Activated CD4-positive, alpha-beta T cell treated with anti-CD3 and anti-CD28 coated beads, Interleukin-2, amount 10 ng/mL, durations not matched to agents 24 days and 14 days (primary cell): ENCODE results near the gene VENTX. TPM values are rescaled to one million over a fixed set of nuclear protein-coding genes. Genes with fewer than 3 reads are reported as not detected.
A peak's percentile ranks its signal among the peaks of the same experiment; 100 is the strongest.
"Not testable (repeated sequence)": the region's sequence is repeated elsewhere in the genome, so short reads cannot be mapped to it uniquely, and the experiment has no call there.

ENCODE experiments used
- DNase-seq: peaks from one replicate; pipeline ENCODE4 v3.0.0; 2022
- H3K27ac Mint-ChIP-seq: one replicate; pipeline ENCODE4 v1.8.0; 2022; ENCODE audit warnings: mild to moderate bottlenecking, mixed read lengths
- H3K27me3 Mint-ChIP-seq: one replicate; pipeline ENCODE4 v1.8.0; 2022; ENCODE audit warnings: mixed read lengths
- H3K36me3 Mint-ChIP-seq: one replicate; pipeline ENCODE4 v1.8.0; 2022; ENCODE audit warnings: low read depth, mild to moderate bottlenecking, mixed read lengths
- H3K4me1 Mint-ChIP-seq: one replicate; pipeline ENCODE4 v1.8.0; 2021; ENCODE audit warnings: mixed read lengths
- H3K4me3 Mint-ChIP-seq: one replicate; pipeline ENCODE4 v1.8.0; 2022; ENCODE audit warnings: mild to moderate bottlenecking, moderate library complexity, mixed read lengths
- H3K9me3 Mint-ChIP-seq: one replicate; pipeline ENCODE4 v1.8.0; 2021; ENCODE audit warnings: mixed read lengths
- intact Hi-C: fragments of 100-400 bp; cut with micrococcal nuclease; formaldehyde crosslinking; loops from one replicate; pipeline ENCODE4 v1.15.1; 2023
- total RNA-seq: library from RNA; stranded (reverse); gene quantifications from 2 replicates; pipeline ENCODE4 v1.2.3, GENCODE V29; 2022

Gene VENTX
- total RNA-seq, 1 donor from 2014 or later: not detected

DNA sequence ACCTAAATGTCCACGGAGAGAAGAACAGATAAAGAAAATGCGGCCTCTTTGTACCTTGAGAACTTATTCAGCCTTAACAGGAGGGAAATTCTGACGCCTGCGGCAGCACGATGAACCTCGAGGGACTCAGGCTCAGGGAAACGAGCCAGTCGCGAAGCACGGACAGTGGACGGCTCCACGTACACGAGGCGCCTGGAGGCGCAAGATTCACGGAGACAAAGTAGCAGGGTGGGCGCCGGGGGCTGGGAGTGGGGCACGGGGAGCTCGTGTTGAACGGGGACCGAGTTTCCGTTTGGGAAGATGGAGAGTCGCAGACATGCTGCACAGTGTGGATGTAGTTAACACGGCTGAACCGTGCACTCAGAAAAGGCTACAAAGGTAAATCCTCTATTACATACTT lies 20.9 kb upstream of the VENTX start:
- no peak overlapping the region for H3K4me3 Mint-ChIP-seq

DNA sequence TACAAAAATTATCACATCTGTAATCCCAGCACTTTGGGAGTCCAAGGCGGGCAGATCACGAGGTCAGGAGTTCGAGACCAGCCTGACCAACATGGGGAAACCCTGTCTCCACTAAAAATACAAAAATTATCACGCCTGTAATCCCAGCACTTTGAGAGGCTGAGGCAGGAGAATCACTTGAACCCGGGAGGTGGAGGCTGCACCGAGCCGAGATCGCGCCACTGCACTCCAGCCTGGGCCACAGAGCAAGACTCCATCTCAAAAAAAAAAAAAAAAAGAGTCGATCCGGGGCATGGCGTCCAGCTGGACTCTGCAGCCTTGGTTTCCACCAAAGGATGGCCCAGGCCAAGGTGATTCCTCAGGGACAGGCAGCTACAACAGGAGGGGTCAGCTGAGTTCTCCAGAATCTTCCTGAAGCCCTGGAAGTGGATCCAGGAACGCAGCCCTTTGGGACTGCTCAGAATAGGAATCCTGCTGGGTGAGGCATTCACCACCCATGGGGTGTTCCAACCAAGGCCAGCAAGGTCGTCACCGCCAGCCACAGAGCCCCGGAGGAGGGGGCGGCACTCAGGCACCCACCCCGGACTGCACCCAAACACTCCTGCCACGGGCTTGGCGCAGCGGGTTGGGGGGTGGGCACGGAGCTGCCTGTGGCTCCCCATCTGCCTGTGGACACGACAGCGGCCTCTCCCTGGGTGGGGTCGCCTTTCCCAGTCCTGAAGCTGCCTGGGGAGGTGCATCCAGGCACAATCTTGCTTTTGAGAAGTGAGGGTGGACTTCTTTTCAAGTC lies 19.7 kb upstream of the VENTX start:
- Mint-ChIP-seq H3K4me3 (no peak overlapping the region), H3K27me3 (peaks cover 6% of the 10 kb centered on the region), H3K4me1 (no peaks in the 10 kb centered on the region), H3K36me3 (no peaks in the 10 kb centered on the region), H3K9me3 (no peaks in the 10 kb centered on the region), H3K27ac (no peak overlapping the region)
- intact Hi-C loops: no loop called here
- DNase-seq: no peak

More for the DNA sequence above, 20.9 kb upstream of the VENTX start:
- Mint-ChIP-seq H3K27ac (no peak overlapping the region), H3K36me3 (no peaks in the 10 kb centered on the region), H3K4me1 (no peaks in the 10 kb centered on the region), H3K9me3 (no peaks in the 10 kb centered on the region), H3K27me3 (peaks cover 6% of the 10 kb centered on the region)
- no peak for DNase-seq
- intact Hi-C loops: no loop called here

DNA sequence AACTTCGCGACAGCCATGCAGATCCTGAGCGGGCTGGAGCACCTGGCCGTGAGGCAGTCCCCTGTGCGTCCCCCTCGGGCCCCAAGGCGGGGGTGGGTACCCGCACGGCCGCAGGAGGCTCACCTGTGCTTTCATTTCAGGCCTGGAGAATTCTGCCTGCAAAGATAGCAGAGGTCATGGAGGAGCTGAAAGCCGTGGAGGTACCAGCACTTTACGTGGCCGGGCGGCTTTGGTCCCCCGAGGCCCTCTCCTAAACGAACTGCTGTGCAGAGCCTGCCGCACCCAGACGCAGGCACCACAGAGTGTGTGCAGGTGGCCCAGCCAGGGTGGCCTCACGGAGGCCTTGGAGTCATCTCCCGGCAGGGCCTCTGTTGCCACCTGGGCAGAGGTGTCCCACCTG lies 18.8 kb upstream of the VENTX start:
- DNase-seq: no peak
- no peaks in the 10 kb centered on the region for H3K36me3 Mint-ChIP-seq
- intact Hi-C loops: no loop called here
- peaks cover 6% of the 10 kb centered on the region for H3K27me3 Mint-ChIP-seq
- no peaks in the 10 kb centered on the region for H3K9me3 Mint-ChIP-seq
- no peak overlapping the region for H3K4me3 Mint-ChIP-seq
- H3K27ac Mint-ChIP-seq: no peak overlapping the region
- no peaks in the 10 kb centered on the region for H3K4me1 Mint-ChIP-seq

DNA sequence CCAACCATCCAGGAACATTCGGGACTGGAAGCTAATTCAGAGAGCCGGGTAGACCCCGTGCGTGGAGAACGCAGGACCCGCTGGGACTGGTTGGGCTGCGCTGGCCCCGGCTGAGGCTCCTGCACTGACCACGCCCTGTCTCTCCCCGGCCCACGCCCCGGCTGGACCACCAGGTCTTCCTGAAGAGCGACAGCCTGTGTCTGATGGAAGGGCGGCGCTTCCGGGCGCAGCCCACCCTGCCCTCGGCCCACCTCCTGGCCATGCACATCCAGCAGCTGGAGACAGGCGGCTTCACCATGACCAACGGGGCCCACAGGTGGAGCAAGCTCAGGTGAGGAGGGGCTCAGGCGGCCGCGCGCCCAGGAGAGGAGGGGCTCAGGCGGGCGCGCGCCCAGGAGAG lies 17.9 kb upstream of the VENTX start:
- DNase-seq: no peak
- Mint-ChIP-seq H3K4me3 (no peak overlapping the region), H3K9me3 (no peaks in the 10 kb centered on the region), H3K36me3 (no peaks in the 10 kb centered on the region), H3K4me1 (no peaks in the 10 kb centered on the region), H3K27me3 (peaks cover 6% of the 10 kb centered on the region), H3K27ac (no peak overlapping the region)
- intact Hi-C loops: no loop called here

DNA sequence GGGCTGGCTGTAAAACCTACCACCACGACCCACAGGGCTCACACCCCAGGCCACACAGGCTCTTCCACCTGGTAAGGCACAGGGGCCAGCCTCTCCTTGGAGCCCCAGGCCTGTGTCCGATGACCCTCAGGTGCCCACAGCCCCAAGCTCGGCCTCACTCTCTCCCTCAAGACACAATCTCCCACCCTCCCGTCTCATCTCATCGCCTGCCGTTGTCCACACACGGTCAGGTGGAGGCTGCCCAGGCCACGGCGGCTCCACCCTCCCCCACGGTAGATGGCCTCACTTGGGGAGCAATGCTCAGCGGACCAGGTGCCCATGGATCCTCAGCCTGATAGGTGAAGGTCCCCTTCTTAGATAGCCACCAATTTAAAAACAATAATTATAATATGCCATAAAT lies 16.3 kb upstream of the VENTX start:
- intact Hi-C loops: no loop called here
- Mint-ChIP-seq H3K36me3 (no peaks in the 10 kb centered on the region), H3K4me1 (peaks cover 9% of the 10 kb centered on the region), H3K4me3 (no peak overlapping the region), H3K9me3 (no peaks in the 10 kb centered on the region), H3K27ac (no peak overlapping the region), H3K27me3 (peaks cover 6% of the 10 kb centered on the region)
- no peak for DNase-seq

DNA sequence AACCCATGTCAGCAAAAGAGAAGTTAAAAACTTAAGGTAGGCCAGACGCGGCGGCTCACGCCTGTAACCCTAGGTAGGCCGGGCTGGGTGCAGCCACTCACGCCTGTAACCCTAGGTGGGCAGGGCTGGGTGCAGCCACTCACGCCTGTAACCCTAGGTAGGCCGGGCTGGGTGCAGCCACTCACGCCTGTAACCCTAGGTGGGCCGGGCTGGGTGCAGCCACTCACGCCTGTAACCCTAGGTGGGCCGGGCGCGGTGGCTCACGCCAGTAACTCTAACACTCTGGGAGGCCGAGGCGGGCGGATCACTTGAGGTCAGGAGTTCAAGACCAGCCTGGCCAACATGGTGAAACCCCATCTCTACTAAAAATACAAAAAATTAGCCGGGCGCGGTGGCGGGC lies 15.9 kb upstream of the VENTX start:
- H3K9me3 Mint-ChIP-seq, H3K27ac Mint-ChIP-seq, intact Hi-C loops, H3K36me3 Mint-ChIP-seq, H3K27me3 Mint-ChIP-seq, H3K4me3 Mint-ChIP-seq, DNase-seq: not testable (repeated sequence)
- peaks cover 12% of the 10 kb centered on the region for H3K4me1 Mint-ChIP-seq

DNA sequence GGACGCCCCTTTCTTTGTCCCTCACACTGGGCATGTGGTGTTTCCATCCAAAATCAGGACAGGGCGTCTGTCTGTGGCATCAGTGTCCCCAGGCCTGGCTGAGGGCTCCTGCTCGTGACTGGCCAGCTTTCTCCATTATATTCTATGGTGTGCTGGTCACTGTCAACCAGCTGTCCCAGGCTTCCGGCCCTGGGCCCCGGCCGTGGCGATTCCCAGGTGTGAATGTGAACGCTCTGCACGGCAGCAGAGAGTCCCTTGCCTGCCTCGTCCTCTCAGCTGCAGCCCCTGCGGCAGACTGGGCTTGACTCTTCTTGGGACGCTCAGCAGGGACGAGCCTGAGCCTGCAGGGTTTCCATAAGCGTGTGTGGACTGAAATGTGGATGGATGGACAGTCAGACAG lies 13.6 kb upstream of the VENTX start:
- Mint-ChIP-seq H3K4me3 (no peak overlapping the region), H3K36me3 (no peaks in the 10 kb centered on the region), H3K9me3 (no peaks in the 10 kb centered on the region), H3K4me1 (peaks cover 15% of the 10 kb centered on the region), H3K27me3 (peaks cover 23% of the 10 kb centered on the region), H3K27ac (no peak overlapping the region)
- no peak for DNase-seq
- intact Hi-C loops: no loop called here

DNA sequence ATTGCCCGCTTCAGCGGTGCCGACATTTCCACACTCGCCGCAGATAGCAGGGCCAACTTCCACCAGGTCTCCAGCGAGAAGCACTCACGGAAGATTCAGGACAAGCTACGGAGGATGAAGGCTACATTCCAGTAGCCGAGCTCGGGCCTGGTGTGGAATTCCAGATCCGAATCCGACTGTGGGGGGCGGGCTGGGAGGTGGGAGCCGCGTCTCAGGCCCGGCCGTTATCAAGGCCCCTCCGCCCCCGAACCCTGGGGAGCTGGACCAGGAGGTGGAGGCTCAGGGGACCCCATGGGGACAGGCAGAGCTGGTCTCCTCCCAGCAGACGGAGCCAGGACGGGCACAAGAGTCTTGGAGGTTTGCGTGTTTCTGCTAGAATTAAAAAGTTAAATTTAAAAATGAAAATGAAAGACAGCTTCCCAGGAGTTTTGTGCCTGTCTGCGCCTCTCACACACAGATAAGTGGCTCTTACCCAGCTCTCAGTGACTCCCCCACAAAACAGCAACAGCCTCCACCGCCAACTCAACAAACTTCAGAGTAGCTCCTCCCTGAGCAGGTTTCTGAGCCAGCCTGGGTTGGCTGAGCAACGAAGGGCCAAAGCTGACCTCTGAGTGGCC lies 12.8 kb upstream of the VENTX start:
- Mint-ChIP-seq H3K27me3 (peaks cover 29% of the 10 kb centered on the region), H3K27ac (no peak overlapping the region), H3K4me3 (no peak overlapping the region), H3K36me3 (peaks cover 2% of the 10 kb centered on the region), H3K4me1 (peaks cover 18% of the 10 kb centered on the region), H3K9me3 (no peaks in the 10 kb centered on the region)
- DNase-seq: no peak
- intact Hi-C loops: no loop called here

DNA sequence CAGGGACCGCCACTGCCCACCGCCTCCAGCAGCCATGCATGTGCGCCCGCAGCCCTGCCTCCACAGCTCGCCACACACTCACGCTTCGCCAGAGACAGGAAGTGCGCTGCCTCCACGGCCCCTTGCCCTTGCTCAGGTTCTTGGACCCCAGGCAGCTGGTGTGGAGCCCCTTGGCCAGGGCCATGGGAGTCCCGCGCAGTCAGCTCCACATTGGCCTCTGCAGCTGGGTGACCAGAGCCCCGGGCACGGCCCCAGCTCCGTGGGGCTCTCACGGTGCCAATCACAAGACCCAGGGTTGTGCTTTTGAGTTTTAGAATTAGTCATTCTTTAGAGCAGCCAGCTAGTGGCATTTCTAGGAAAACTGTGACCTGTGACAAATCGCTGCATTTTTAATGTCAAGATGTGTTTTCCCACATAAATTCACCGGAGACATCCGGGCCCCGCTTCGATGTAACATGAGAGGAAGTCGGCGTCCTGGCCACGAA lies 11.9 kb upstream of the VENTX start:
- H3K9me3 Mint-ChIP-seq: no peaks in the 10 kb centered on the region
- peaks cover 18% of the 10 kb centered on the region for H3K4me1 Mint-ChIP-seq
- H3K36me3 Mint-ChIP-seq: peaks cover 2% of the 10 kb centered on the region
- H3K27me3 Mint-ChIP-seq: peaks cover 30% of the 10 kb centered on the region
- H3K4me3 Mint-ChIP-seq: peak overlapping the region; percentile 65
- DNase-seq: peak; percentile 64
- intact Hi-C loops: no loop called here
- H3K27ac Mint-ChIP-seq: peak overlapping the region; percentile 65

DNA sequence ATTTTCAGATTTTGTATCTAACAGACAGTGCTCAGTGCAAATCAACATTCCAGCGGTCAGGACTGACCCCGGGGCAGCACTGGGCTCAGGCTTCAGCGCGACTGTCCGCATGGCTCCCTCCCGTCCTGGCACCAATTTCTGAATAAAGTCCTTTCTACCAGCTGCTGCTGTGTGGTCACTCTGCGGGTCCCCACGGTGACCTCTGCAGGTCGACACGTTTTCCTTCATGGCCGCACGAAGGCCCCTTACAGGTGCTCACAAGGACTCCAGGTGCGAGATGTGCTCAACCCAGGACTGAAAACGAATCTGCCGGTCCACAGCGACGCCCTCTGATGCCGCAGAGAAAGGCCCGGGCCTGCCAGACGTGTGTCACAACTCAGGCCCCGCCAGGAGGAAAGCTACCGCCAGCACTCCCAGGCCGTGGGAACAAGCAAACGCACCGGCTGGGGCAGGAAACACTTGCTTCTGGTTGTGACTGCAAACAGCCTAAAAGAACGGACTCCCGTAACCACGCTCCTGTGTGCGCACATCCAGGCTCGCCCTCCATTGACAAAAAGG lies 11.3 kb upstream of the VENTX start:
- Mint-ChIP-seq H3K4me3 (peak overlapping the region; percentile 65), H3K9me3 (no peaks in the 10 kb centered on the region), H3K36me3 (peaks cover 2% of the 10 kb centered on the region), H3K27ac (peak overlapping the region; percentile 65), H3K4me1 (peaks cover 18% of the 10 kb centered on the region), H3K27me3 (peaks cover 27% of the 10 kb centered on the region)
- DNase-seq: peak; percentile 69
- intact Hi-C loops: no loop called here

DNA sequence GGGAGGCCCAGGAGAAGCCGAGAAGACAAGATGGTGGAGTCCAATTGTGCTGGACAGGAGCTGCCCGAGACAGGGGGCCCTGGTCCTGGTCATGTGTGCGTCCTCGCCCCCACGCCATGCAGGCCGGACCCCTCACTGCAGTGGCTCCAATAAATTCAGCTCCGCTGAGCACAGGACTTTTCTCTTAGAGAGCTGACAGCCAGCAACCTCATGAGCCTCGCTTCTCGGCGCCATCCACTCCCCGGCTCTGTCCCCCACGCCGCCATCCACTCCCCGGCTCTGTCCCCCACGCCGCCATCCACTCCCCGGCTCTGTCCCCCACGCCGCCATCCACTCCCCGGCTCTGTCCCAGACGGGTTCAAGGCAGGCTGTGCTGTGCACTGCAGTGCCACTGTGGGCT lies 10.4 kb upstream of the VENTX start:
- no peak for DNase-seq
- intact Hi-C loops: no loop called here
- H3K4me1 Mint-ChIP-seq: peaks cover 21% of the 10 kb centered on the region
- no peak overlapping the region for H3K27ac Mint-ChIP-seq
- H3K9me3 Mint-ChIP-seq: no peaks in the 10 kb centered on the region
- H3K4me3 Mint-ChIP-seq: no peak overlapping the region
- H3K36me3 Mint-ChIP-seq: peaks cover 2% of the 10 kb centered on the region
- peaks cover 35% of the 10 kb centered on the region for H3K27me3 Mint-ChIP-seq

DNA sequence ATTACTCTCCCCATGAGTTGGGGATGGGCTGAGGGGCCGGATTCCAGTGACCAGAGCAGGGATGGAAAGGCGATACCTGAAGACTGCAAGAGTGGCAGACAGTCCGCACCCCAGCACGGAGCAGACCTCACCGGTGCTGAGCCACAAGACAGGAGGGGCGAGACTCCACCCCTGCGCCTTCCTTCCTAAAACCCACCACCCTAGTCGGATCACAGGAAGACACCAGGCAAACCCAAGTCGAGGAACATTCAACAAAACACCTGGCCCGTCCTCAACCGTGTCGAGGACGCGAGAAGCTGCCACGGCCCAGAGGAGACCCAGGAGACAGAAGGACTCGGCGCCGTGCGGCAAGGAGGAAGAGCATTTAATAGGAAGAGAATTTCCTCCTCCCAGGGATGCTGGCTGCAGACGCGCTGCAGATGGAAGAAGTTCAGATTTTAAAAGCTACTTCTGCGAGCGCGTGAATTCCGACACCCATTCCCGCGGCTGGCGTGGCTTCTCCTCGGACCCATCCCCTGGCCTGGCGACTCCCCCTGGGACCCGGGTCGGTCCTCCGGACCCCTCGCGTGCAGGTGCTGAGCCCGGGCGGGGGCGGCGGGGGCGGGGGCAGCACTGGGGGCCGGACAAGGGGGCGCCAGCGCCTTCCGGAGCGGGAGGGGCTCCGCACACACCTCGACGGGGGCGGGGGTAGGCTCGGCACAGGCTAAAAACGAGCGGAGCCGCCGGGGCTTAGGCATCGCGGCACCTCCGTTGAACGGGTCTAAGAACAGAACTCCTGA lies 8.2 kb upstream of the VENTX start:
- Mint-ChIP-seq H3K4me1 (peaks cover 21% of the 10 kb centered on the region), H3K9me3 (no peaks in the 10 kb centered on the region), H3K27me3 (peaks cover 53% of the 10 kb centered on the region), H3K4me3 (peak overlapping the region; percentile 51), H3K36me3 (peaks cover 2% of the 10 kb centered on the region), H3K27ac (peak overlapping the region; percentile 44)
- intact Hi-C loops: no loop called here
- DNase-seq: no peak

DNA sequence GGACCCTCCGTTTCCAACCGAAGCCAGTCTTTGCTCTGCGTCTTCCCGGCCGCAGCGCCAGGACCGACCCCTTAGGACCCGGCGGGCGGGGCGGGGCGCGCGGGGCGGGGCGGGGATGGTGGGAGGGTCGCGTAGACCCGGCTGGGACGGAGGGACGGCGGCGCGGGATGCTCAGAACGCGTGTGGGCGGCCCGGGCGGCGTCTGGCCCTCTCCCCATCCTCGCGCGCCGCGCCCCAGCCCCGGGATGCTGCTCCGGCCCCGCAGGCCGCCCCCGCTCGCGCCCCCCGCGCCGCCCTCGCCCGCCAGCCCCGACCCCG lies 7.7 kb upstream of the VENTX start, which contains the start of gene UTF1:
UTF1 (plus strand) TSS at position 174 of the 318 bp plus-strand sequence; CDS start at position 246, 72 bp downstream.
- Mint-ChIP-seq H3K36me3 (peaks cover 2% of the 10 kb centered on the region), H3K27ac (peak within 1 kb of the TSS; percentile 44), H3K4me1 (peaks cover 21% of the 10 kb centered on the region), H3K4me3 (peak within 1 kb of the TSS; percentile 51), H3K27me3 (peaks cover 56% of the 10 kb centered on the region), H3K9me3 (no peaks in the 10 kb centered on the region)
- intact Hi-C loops: no loop called here
- no peak for DNase-seq
